GM21515 (cell line): ENCODE measurements around the gene ADAMTS19.

Source experiments
- ATAC-seq: cut with Tn5 transposase; IDR thresholded peaks from one replicate; pipeline ENCODE4 v1.9.1; 2021; ENCODE audit not compliant: unreplicated experiment

The ADAMTS19 gene

DNA sequence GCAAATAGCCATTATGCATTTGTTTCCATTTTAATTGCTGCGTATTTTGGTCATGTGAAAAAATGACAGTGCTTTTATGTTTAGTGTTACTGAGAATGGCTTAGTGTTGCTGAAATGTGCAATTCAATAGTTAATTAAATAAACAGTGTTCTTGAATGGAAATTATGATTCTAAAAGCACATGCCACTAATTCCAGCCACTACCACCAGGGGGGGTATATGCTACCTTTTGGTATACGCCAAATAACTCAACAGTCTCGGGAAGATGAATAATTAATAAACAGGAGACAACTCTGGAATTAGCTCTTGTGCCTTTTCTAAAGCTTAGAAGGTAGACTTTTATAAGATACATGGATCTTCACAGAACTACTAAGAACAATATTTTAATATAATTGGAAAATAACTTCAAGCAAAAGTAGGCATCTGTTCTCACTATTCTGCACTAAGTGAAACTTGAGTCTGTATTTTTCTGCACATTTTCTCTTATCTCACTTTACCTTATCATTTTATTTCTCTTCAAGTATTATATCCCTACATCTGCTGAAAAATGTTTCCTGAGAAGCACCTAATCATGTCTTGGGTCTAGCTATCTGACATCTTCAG, 204.3 kb downstream of the ADAMTS19 start:
- no peak for ATAC-seq

DNA sequence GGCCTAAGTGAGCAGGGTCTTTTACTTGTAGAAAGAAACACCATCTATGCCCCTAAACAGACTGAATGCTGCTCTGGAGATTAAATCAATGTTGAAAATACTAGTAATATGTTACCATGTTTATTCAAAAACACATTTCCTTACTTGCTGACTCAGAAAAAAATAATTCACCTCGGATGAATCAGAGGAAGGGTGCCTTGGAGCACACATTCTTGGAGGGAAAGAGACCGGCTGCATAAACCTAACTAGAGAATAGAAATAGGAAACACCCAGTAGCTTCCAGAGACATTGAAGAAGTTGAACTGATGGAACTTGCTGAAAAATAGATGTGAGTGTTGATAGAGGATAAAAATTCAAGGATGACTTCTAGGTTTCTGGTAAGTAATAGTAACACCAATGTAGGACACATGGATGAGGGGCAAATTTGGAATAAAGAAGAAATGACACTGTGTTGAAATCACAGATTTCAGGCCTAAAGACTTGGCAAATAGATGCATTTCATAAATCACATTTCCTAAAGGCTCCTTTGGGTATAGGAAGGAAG, 210.9 kb downstream of the ADAMTS19 start:
- ATAC-seq, result no peak

DNA sequence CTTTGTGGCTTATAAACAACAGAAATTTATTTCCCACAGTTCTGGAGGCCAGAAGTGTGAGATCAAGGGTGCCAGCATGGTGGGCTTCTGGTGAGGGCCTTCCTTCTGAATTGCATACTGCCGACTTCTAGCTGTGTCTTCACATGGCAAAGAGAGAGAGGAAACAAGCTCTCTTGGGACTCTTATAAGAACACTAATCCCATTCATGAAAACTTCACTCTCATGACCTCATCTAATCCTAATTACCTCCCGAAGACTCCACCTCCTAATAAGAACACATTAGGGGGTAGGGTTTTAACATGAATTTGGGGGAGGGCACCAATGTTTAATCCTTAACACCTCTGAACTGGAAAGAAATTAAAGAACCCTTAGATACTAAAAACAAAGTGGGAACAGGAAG, 211.9 kb downstream of the ADAMTS19 start:
- ATAC-seq, result no peak

DNA sequence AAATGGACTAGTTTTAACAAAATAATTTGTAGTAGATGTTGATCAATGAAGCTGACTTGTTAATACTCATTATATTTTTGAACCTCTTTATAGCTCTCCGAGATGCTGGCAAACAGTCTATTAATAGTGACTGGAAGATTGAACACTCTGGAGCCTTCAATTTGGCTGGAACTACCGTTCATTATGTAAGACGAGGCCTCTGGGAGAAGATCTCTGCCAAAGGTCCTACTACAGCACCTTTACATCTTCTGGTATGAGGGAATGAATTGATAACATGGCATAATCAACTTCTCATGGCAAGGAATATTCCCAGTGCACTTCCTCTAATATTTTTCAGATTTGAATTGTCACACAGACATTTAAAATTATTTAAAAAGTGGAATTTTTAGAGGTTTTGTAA, 219.6 kb downstream of the ADAMTS19 start:
- ATAC-seq, result no peak

DNA sequence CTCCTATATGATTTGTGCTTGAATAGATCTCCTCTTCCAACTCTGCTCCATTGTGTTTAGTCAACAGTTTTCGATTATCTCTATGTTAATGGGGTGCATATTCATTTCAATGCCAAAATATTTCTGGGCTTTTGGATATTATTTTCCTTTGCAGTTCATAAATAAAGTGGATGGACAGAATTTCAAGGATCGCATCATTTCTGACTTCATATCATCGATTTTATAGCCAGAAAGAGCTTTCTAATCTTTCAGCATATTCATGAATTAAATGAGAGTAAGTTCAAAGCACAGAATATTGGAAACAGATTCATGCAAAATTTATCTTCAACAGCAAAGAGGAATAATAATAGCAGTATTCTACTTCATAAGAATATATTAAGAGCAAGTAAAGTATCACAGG, 227.8 kb downstream of the ADAMTS19 start:
- no peak for ATAC-seq

GRCh38 chr5:129689045-129689444, 228.9 kb downstream of the ADAMTS19 start:
- ATAC-seq, result no peak

DNA sequence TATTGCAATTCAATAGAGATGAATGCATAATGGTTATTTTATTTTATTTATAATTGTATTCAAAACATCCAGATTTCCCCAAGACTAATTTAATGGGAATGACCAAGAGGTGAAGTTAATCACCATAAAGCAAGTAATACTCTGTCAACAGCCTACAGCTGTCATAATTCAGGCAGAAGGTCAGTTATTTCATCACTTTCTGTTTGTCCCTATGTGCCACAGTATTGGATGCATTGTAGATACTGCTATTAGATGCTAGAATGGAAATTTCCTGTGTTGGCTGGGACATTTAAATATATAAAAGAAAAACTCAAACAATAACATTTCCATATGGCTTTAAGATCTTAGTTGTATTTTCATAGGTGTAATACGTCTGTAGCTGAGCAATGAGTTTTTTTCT, 231.1 kb downstream of the ADAMTS19 start:
- ATAC-seq, result no peak

DNA sequence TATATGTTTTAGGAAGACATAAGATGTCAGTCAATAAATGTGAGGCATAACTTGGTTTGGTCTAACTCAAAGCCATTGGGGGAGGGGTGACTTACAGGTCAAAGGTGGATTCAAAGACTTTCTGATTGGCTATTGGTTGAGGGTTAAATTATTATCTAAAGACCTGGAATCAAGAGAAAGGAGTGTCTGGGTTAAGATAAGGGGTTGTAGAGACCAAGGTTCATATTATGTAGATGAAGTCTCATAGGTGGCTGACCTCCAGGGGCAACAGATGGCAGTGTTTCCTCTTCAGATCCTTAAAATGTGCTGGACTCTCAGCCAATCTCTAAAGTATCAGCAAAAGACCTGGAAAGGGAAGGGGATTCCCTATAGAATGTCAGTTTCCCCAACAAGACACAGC, 236.5 kb downstream of the ADAMTS19 start:
- no peak for ATAC-seq

DNA sequence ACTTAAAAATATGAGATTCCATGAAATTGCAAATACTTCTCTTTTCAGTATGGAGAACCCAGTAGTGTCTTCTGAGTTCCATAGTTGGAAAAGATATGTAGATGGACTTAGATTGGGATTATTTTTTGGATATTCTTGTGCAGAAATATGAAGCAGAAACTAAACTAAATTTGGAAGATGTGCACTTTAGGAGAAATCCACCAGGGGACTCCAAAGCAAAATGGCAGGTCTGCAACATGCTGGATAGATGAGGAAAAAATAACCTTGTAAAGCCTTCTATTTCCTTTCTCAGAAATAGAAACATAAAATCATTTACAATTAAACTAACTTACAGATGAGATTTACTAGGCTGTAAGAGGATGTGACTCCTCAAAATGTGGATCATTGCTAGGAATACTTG, 238.6 kb downstream of the ADAMTS19 start:
- ATAC-seq, result no peak

- ATAC-seq, result no peak
Measured at GRCh38 chr5:129716235-129716634, 256.1 kb downstream of the ADAMTS19 start.

- no peak for ATAC-seq
Measured at GRCh38 chr5:129716651-129717050, 256.6 kb downstream of the ADAMTS19 start.

DNA sequence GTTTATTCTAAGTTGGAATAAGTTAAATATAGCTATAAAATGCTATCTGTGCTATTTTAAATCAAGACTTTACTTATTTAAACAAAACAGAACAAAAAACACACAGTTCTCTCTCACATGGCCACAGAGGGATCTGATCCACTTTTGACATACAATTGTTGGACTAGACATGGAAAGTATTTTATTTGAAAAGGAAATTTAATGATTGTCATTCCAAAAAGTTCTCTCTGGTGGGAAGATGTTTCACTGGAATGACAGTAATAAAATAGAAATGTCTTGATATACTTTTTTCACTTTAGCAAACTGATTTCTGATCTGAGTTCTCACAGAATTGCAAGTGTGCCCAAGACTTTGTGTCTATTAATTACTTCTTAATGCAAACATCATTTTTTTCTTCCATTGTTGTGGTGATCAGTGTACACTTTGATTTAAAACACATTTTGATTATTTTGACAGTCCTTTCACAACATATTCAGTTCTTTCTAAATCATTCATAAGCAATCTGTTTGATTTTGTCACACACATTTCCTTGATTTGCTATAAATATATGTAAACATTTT, 257.7 kb downstream of the ADAMTS19 start:
- ATAC-seq, result no peak

DNA sequence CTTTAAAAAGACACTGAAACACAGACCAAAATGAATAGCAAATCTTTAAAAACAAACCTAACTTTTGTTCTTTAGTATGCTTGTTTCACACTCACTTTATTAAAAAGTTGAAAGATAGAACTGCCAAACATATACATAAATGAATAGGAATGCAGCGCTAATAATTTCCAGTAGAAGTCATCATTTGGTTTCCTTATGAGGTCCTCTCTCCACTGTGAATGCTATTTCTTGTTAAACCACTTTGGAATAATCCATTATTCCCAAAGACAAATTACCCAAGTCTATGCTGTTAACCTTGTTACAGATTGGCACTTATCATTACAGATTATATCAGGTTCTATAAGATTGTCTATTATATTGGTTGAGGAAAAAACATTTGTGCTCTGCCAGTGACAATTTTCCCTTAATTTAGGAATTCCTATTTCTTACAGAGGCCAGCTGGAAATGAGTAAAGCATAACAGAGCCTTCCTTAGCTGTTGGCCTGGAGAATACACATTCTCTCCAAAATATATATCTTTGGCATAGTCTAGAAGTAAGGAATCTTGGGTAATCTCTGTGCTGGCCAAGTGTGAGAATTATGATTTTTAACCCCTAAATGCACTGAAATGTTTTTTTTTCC, 258.5 kb downstream of the ADAMTS19 start:
- no peak for ATAC-seq

GRCh38 chr5:129724222-129724621, 264.1 kb downstream of the ADAMTS19 start:
- ATAC-seq, result no peak

- no peak for ATAC-seq
Measured at GRCh38 chr5:129724647-129725046, 264.5 kb downstream of the ADAMTS19 start.

- ATAC-seq, result no peak
Measured at GRCh38 chr5:129739773-129740172, 279.7 kb downstream of the ADAMTS19 start.

DNA sequence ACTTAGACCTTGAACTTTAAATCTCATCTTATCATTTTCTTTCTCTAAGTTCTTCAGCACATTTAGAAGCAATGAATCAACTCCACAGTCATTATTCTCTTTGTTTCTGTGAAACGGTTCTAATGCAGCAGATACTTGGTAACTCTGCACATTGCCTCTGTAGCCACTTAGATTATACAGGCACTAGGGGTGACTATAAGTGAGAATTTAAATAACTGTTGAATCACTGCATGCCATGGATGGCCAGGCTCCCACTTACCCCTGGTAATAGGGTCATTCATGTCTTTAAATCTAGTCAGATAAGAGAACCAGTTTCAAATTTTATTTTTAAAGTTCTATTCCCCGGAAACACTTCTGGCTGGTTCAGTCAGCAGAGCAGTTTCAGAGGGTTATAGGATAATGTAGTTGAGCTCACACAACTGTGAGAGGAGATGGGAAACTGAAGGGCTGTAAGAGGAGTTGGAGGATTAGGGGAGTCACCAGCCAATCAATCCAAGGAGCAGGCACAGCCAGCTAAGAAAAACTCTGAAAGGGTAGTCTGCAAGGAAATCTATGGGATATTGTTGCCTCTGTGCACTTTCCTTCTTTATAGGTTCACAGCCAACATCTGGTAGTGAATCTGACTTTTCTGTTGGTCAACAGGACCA, 283.6 kb downstream of the ADAMTS19 start:
- ATAC-seq, result no peak

DNA sequence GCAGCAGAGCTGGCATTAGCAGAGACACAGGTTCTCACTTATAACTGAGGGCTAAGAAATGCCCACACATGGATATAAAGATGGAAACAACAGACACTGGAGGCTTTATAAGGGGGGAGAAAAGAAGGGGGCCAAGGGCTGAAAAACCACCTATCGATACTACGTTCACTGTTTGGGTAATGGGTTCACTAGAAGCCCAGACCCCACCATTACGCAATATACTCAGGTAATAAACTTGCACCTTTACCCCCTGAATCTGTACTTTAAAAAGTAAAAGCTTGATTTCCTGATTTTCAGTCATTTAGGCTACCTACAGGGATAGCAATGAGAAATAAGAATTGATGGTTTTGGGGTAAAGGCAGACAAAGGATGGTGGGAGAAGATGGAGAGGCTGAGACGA, 285.9 kb downstream of the ADAMTS19 start:
- no peak for ATAC-seq

DNA sequence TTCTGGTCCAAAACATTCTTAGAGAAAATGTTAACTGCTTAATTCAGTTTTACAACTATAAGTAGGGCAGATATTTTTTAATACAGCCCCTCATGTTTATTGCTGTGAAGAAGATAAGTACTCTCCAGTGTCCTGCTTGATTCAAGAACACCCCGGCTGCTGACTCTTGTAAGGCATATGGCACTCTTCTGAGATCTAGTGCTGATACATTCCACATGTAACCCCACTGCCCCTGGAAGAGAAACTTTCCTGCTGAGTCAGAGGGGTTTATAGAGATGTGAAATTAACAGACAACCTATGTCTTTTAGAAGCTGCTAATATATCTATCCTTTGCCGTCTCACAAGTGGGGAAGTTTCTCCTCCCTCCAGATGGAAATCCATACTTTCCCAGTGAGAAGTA, 286.8 kb downstream of the ADAMTS19 start:
- no peak for ATAC-seq

DNA sequence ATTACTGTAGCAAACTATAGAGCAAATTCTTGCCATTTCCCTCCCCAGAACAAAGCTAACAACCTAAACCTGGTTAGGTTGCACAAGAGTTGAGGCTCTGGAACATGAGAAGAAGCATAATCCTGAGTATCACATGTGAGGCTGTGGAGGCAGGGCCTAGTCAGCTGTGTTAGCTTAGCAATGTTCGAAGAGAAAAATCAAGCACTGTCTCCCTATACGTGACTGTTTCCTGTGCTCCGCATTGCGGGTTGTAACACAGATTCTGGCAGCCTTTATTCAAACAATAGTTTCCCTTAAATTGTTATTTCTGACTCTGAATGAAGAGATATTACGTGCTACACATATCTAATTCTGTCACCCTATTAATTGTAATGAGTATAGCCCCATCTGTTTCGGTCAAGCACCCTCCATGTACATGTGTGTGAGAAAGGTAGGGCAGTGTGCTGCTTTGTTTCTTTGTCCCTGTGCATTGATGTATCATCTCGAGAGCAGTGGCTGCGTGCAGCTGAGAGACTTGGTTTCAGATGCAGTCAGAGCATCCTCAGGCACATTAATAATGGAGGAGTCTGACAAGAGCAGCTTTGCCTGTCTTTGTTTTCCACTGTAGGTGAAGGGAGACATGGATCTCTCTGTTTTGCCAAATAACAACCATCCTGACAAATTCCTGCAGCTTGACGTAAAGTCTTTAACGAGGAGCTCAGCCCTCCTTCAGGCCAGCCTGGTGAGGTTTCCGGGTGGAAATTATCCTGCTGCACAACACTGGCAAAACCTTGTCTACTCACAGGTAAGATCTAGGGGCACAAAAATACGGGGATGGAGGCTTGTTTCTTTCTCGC, 287.7 kb downstream of the ADAMTS19 start, which contains the start of gene MINAR2:
TSS of gene MINAR2 (plus strand) at position 523 of the 836 bp plus-strand sequence. CDS start at position 620, 97 bp downstream.
- ATAC-seq, result no peak
